ENCODE measurements around the gene ITGA1. TPM values are rescaled to one million over a fixed set of nuclear protein-coding genes. Genes with fewer than 3 reads are reported as not detected.

Gene ITGA1
- total RNA-seq, 4 donors from 2014 or later, result 2.4 to 10.7 (median 5.4) TPM

- DNase-seq (ENCODE audit: low spot score in 2 of 2), result peak in 1 of 2 donors; percentile 37
- 2 to 4% methylated on average over 4 of the region's 4 CpGs for WGBS, 2 donors
- no peak overlapping the region for H3K4me3 ChIP-seq (ENCODE audit: low read depth, poor library complexity, severe bottlenecking)
- no peak for TF ChIP-seq POLR2A (IDR thresholded peaks at IDR 0.05)
- TF ChIP-seq, protein P1, sequence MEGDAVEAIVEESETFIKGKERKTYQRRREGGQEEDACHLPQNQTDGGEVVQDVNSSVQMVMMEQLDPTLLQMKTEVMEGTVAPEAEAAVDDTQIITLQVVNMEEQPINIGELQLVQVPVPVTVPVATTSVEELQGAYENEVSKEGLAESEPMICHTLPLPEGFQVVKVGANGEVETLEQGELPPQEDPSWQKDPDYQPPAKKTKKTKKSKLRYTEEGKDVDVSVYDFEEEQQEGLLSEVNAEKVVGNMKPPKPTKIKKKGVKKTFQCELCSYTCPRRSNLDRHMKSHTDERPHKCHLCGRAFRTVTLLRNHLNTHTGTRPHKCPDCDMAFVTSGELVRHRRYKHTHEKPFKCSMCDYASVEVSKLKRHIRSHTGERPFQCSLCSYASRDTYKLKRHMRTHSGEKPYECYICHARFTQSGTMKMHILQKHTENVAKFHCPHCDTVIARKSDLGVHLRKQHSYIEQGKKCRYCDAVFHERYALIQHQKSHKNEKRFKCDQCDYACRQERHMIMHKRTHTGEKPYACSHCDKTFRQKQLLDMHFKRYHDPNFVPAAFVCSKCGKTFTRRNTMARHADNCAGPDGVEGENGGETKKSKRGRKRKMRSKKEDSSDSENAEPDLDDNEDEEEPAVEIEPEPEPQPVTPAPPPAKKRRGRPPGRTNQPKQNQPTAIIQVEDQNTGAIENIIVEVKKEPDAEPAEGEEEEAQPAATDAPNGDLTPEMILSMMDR (IDR thresholded peaks at IDR 0.05), result peak in 1 of 3 donors; percentile 49
- intact Hi-C loops (cut with DNase I; ENCODE audit: low total_unique reads), result no loop called here
Observed at GRCh38 chr5:52915176-52915875, 127.6 kb downstream of the ITGA1 start.

- DNase-seq (ENCODE audit: low spot score in 2 of 2), result no peak
- 85 to 92% methylated on average over 2 of the region's 2 CpGs for WGBS, 2 donors
- intact Hi-C loops (cut with DNase I; ENCODE audit: low total_unique reads), result no loop called here
- H3K4me3 ChIP-seq (ENCODE audit: low read depth, poor library complexity, severe bottlenecking), result no peak overlapping the region
- TF ChIP-seq POLR2A (IDR thresholded peaks at IDR 0.05), result no peak
- TF ChIP-seq, protein P1 (IDR thresholded peaks at IDR 0.05), result no peak
Observed at GRCh38 chr5:52920929-52921328, 133.2 kb downstream of the ITGA1 start.

DNA sequence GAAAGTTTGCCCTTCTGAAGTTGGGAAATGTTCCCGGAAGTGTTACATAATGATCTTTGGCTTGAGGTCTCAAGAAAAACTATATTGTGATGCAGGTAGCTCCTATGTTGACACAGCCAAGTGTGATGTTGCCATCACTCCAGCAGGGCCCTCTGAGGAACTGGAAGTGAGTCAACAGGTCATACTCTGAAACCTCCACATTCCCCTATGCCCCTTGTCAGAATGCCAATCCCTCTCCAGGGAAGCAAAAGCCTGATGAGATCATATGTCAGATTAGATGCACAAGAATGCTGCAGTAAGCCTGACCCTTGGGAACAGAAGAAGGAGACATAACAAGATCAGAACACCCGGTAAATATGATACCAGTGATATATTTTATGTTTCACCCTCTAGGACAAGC, 134.7 kb downstream of the ITGA1 start:
- no peak for DNase-seq (ENCODE audit: low spot score in 2 of 2)
- 59 to 66% methylated on average over 2 of the region's 2 CpGs for WGBS, 2 donors
- intact Hi-C loops (cut with DNase I; ENCODE audit: low total_unique reads), result no loop called here

DNA sequence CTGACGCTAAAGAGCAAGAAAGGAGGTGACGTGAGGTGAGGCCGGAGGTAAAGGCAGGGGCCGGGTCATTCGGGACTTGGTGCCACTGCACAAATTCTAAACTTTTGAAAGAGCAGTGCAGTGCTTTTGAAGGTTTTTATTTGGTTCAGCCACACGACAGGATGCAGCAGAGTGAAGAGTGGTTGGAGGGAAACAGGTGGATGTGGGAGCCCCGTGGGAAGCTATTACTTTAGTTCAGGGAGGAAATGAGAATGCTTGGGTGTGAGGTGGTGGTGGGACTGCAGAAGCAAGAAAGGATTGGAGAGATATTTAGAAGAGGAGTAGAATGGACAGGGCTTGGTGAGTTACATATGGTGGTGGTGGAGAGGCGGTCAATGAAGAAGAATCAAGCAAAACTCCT, 136.7 kb downstream of the ITGA1 start:
- 90 to 92% methylated on average over 8 of the region's 8 CpGs for WGBS, 2 donors
- no peak overlapping the region for H3K4me3 ChIP-seq (ENCODE audit: low read depth, poor library complexity, severe bottlenecking)
- intact Hi-C loops (cut with DNase I; ENCODE audit: low total_unique reads), result no loop called here
- no peak for DNase-seq (ENCODE audit: low spot score in 2 of 2)
- TF ChIP-seq, protein P1 (IDR thresholded peaks at IDR 0.05), result no peak
- no peak for TF ChIP-seq POLR2A (IDR thresholded peaks at IDR 0.05)

More for the DNA sequence above, 134.7 kb downstream of the ITGA1 start:
- no peak overlapping the region for H3K4me3 ChIP-seq (ENCODE audit: low read depth, poor library complexity, severe bottlenecking)
- TF ChIP-seq POLR2A (IDR thresholded peaks at IDR 0.05), result no peak
- TF ChIP-seq, protein P1 (IDR thresholded peaks at IDR 0.05), result no peak

GRCh38 chr5:52925001-52925400, 137.3 kb downstream of the ITGA1 start:
- intact Hi-C loops (cut with DNase I; ENCODE audit: low total_unique reads), result loop anchor here (5.0 kb wide), 1 partner anchor 517 kb away; no protein-coding TSS in a partner anchor
- H3K4me3 ChIP-seq (ENCODE audit: low read depth, poor library complexity, severe bottlenecking), result no peak overlapping the region
- WGBS, 2 donors, result 86 to 90% methylated on average over 5 of the region's 5 CpGs
- TF ChIP-seq, protein P1 (IDR thresholded peaks at IDR 0.05), result no peak
- TF ChIP-seq POLR2A (IDR thresholded peaks at IDR 0.05), result no peak
- no peak for DNase-seq (ENCODE audit: low spot score in 2 of 2)

Data from lower leg skin (tissue), 4 donors.